ENCODE data around the gene ZIK1.

- TF ChIP-seq CTCF (conservative IDR thresholded peaks at IDR 0.05; ENCODE audit: low read depth, low read length) (no peak), POLR2A (IDR thresholded peaks at IDR 0.05; ENCODE audit: low read depth, low read length) (no peak), CHD1 (IDR thresholded peaks at IDR 0.05; ENCODE audit: low read depth, low read length) (no peak), MAZ (IDR thresholded peaks at IDR 0.05; ENCODE audit: borderline replicate concordance, low read depth, low read length) (no peak)
These were observed 39.1 kb downstream of the ZIK1 start for GRCh38 chr19:57623091-57623490.

All from IMR-90 (cell line).